SK-N-SH treated with all-trans-retinoic acid at 6 μM for 48 hours (cell line): Measurements from ENCODE around the gene GAB4.
"Not testable (repeated sequence)": the region's sequence is repeated elsewhere in the genome, so short reads cannot be mapped to it uniquely, and the experiment has no call there.

ENCODE experiments used
- ATAC-seq: fragments of 200-7000 bp; cut with Tn5 transposase; 3 replicates; pipeline ENCODE4 v1.9.1; 2020; ENCODE audit warnings: mild to moderate bottlenecking, moderate library complexity
- ARNTL ChIP-seq: fragments of 450-650 bp; formaldehyde crosslinking; IDR thresholded peaks from 2 replicates; pipeline ENCODE4 v1.5.0; 2020; ENCODE audit warnings: low read depth, mild to moderate bottlenecking, moderate library complexity, borderline replicate concordance
- BACH2 ChIP-seq: fragments of 250-450 bp; sonication (Bioruptor Pico); IDR thresholded peaks from 2 replicates; pipeline ENCODE4 v1.9.0; 2021; ENCODE audit warnings: mild to moderate bottlenecking, borderline replicate concordance
- CREB5 ChIP-seq: fragments of 250-450 bp; sonication (Bioruptor Pico); IDR thresholded peaks from 2 replicates; pipeline ENCODE4 v1.5.1; 2020; ENCODE audit warnings: low read depth, mild to moderate bottlenecking, moderate library complexity
- CSDC2 ChIP-seq: fragments of 250-450 bp; sonication (Bioruptor Pico); IDR thresholded peaks from 2 replicates; pipeline ENCODE4 v1.5.0; 2020; ENCODE audit warnings: mild to moderate bottlenecking, moderate library complexity
- CSRNP3 ChIP-seq: fragments of 250-450 bp; sonication (Bioruptor Pico); IDR thresholded peaks from 2 replicates; pipeline ENCODE4 v1.5.1; 2021; ENCODE audit warnings: mild to moderate bottlenecking, moderate library complexity
- ESRRG ChIP-seq: fragments of 250-450 bp; sonication (Bioruptor Pico); IDR thresholded peaks from 2 replicates; pipeline ENCODE4 v1.6.1; 2021; ENCODE audit warnings: mild to moderate bottlenecking
- GLIS3 ChIP-seq: fragments of 250-450 bp; sonication (Bioruptor Pico); IDR thresholded peaks from 2 replicates; pipeline ENCODE4 v1.5.0; 2020; ENCODE audit warnings: mild to moderate bottlenecking, moderate library complexity
- ISL1 ChIP-seq: fragments of 250-450 bp; sonication (Bioruptor Pico); IDR thresholded peaks from 2 replicates; pipeline ENCODE4 v2.1.2; 2022; ENCODE audit warnings: mild to moderate bottlenecking, moderate library complexity
- OSR1 ChIP-seq: fragments of 250-450 bp; sonication (Bioruptor Pico); IDR thresholded peaks from 2 replicates; pipeline ENCODE4 v1.8.0; 2022; ENCODE audit warnings: moderate library complexity, mild to moderate bottlenecking, inconsistent platforms
- PATZ1 ChIP-seq: fragments of 250-450 bp; sonication (Bioruptor Pico); IDR thresholded peaks from 2 replicates; pipeline ENCODE4 v1.8.0; 2020; ENCODE audit warnings: mild to moderate bottlenecking, moderate library complexity, borderline replicate concordance
- PPARA ChIP-seq: fragments of 250-450 bp; sonication (Bioruptor Pico); IDR thresholded peaks from 2 replicates; pipeline ENCODE4 v1.5.0; 2020; ENCODE audit warnings: mild to moderate bottlenecking, borderline replicate concordance
- RARB ChIP-seq: fragments of 250-450 bp; sonication (Bioruptor Pico); IDR thresholded peaks from 2 replicates; pipeline ENCODE4 v1.8.0; 2021; ENCODE audit warnings: mild to moderate bottlenecking, moderate library complexity
- SNAI2 ChIP-seq: fragments of 250-450 bp; sonication (Bioruptor Pico); IDR thresholded peaks from 2 replicates; pipeline ENCODE4 v1.5.0; 2020; ENCODE audit warnings: mild to moderate bottlenecking, moderate library complexity
- TCF4 ChIP-seq: fragments of 250-450 bp; sonication (Bioruptor Pico); IDR thresholded peaks from 2 replicates; pipeline ENCODE4 v1.8.0; 2021; ENCODE audit warnings: mild to moderate bottlenecking, moderate library complexity, borderline replicate concordance
- TOX ChIP-seq: fragments of 250-450 bp; sonication (Bioruptor Pico); IDR thresholded peaks from 2 replicates; pipeline ENCODE4 v1.8.0; 2021; ENCODE audit warnings: mild to moderate bottlenecking, moderate library complexity, borderline replicate concordance
- TSHZ2 ChIP-seq: fragments of 250-450 bp; sonication (Bioruptor Pico); IDR thresholded peaks from 2 replicates; pipeline ENCODE4 v1.5.0; 2020; ENCODE audit warnings: mild to moderate bottlenecking, moderate library complexity
- ZFP3 ChIP-seq: fragments of 250-450 bp; sonication (Bioruptor Pico); IDR thresholded peaks from 2 replicates; pipeline ENCODE4 v1.5.0; 2020; ENCODE audit warnings: mild to moderate bottlenecking, moderate library complexity
- ZFP30 ChIP-seq: fragments of 450-650 bp; formaldehyde crosslinking; IDR thresholded peaks from 2 replicates; pipeline ENCODE4 v1.5.0; 2022; ENCODE audit warnings: mild to moderate bottlenecking, moderate library complexity
- ZNF565 ChIP-seq: fragments of 450-650 bp; formaldehyde crosslinking; conservative IDR thresholded peaks from 2 replicates; pipeline ENCODE4 v1.5.0; 2020; ENCODE audit warnings: low read depth, mild to moderate bottlenecking, moderate library complexity
- ZNF8 ChIP-seq: fragments of 450-650 bp; formaldehyde crosslinking; IDR thresholded peaks from 2 replicates; pipeline ENCODE4 v1.5.0; 2020; ENCODE audit warnings: mild to moderate bottlenecking, moderate library complexity
- TF ChIP-seq, protein P1 (sequence below): fragments of 250-450 bp; sonication (Bioruptor Pico); IDR thresholded peaks from 2 replicates; pipeline ENCODE4 v1.8.0; 2021; ENCODE audit warnings: low read depth, mild to moderate bottlenecking, moderate library complexity, borderline replicate concordance

The GAB4 gene

GRCh38 chr22:16953206-16954059 is 54.6 kb downstream of the GAB4 start:
- TF ChIP-seq GLIS3 (CRISPR knock-in tag) = no peak
- no peak for TF ChIP-seq ESRRG (CRISPR knock-in tag)
- TF ChIP-seq PATZ1 = no peak
- TF ChIP-seq, protein P1, sequence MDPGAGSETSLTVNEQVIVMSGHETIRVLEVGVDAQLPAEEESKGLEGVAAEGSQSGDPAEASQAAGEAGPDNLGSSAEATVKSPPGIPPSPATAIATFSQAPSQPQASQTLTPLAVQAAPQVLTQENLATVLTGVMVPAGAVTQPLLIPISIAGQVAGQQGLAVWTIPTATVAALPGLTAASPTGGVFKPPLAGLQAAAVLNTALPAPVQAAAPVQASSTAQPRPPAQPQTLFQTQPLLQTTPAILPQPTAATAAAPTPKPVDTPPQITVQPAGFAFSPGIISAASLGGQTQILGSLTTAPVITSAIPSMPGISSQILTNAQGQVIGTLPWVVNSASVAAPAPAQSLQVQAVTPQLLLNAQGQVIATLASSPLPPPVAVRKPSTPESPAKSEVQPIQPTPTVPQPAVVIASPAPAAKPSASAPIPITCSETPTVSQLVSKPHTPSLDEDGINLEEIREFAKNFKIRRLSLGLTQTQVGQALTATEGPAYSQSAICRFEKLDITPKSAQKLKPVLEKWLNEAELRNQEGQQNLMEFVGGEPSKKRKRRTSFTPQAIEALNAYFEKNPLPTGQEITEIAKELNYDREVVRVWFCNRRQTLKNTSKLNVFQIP (CRISPR knock-in tag) = no peak
- no peak for TF ChIP-seq TSHZ2 (CRISPR knock-in tag)
- no peak for TF ChIP-seq ZFP3
- no peak for TF ChIP-seq TCF4 (CRISPR knock-in tag)
- TF ChIP-seq OSR1 (CRISPR knock-in tag) = no peak
- no peak for TF ChIP-seq RARB (CRISPR knock-in tag)
- TF ChIP-seq ARNTL (CRISPR knock-in tag) = no peak
- TF ChIP-seq CSRNP3 (CRISPR knock-in tag) = no peak
- TF ChIP-seq SNAI2 (CRISPR knock-in tag) = no peak
- TF ChIP-seq ZFP30 (CRISPR knock-in tag) = no peak
- no peak for TF ChIP-seq ISL1 (CRISPR knock-in tag)
- no peak for TF ChIP-seq BACH2
- ATAC-seq = no peak

- ATAC-seq = no peak
- TF ChIP-seq ARNTL (CRISPR knock-in tag) = no peak
- no peak for TF ChIP-seq OSR1 (CRISPR knock-in tag)
- TF ChIP-seq PPARA (CRISPR knock-in tag) = no peak
- no peak for TF ChIP-seq ZFP3
- TF ChIP-seq RARB (CRISPR knock-in tag) = no peak
- no peak for TF ChIP-seq GLIS3 (CRISPR knock-in tag)
- TF ChIP-seq ZNF565 (CRISPR knock-in tag) = no peak
- no peak for TF ChIP-seq ESRRG (CRISPR knock-in tag)
- no peak for TF ChIP-seq CREB5
- no peak for TF ChIP-seq TOX (CRISPR knock-in tag)
- no peak for TF ChIP-seq ZFP30 (CRISPR knock-in tag)
These were observed 58.5 kb downstream of the GAB4 start for GRCh38 chr22:16949561-16949960.

DNA sequence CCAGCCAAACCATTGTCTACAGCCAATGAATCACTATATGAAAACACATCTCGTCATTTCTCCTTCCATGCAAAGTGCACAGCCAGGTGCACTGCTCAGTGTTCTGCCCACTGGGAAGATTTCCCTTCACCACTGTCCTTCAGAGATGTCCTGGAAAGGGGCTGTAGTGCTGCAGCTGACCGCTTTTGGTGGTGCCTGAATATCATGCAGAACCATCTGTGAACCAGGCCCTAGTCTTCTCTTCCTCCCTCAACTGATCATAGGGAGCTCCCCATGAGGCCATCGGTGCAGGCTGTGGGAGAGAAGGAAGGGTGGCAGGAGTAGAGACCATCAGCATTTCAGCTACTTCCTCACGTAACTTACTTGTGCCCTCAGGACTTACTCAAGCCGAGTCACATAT is 70.2 kb downstream of the GAB4 start:
- TF ChIP-seq BACH2 (no peak), ZFP3 (no peak), CSRNP3 (CRISPR knock-in tag) (no peak), CSDC2 (CRISPR knock-in tag) (no peak), ISL1 (CRISPR knock-in tag) (no peak), SNAI2 (CRISPR knock-in tag) (no peak), ESRRG (CRISPR knock-in tag) (no peak), TCF4 (CRISPR knock-in tag) (no peak), ZNF8 (no peak), ARNTL (CRISPR knock-in tag) (no peak), TOX (CRISPR knock-in tag) (no peak), GLIS3 (CRISPR knock-in tag) (no peak), ZFP30 (CRISPR knock-in tag) (no peak), ZNF565 (CRISPR knock-in tag) (no peak), CREB5 (no peak)
- ATAC-seq = no peak

DNA sequence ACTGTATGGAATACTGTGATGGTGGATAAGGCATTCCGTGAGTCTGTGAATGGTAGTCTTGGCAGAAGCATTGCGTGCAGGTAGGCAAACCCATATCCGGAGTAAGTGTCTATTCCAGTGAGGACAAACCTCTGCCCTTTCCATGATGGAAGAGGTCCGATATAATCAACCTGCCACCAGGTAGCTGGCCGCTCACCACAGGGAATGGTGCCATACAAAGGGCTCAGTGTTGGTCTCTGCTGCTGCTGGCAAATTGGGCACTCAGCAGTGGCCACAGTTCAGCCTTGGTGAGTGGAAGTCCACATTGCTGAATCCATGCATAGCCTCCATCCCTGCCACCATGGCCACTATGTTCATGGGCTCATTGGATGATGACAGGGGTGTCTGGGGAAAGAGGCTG is 70.8 kb downstream of the GAB4 start:
- not testable (repeated sequence) for ATAC-seq
